Heart left ventricle (tissue), 16 donors: Measurements from ENCODE around the gene FOXK1. TPM values are rescaled to one million over a fixed set of nuclear protein-coding genes. Genes with fewer than 3 reads are reported as not detected.

Experiments
- ATAC-seq, 4 donors: fragments of 200-7000 bp; cut with Tn5 transposase; one replicate each; pipeline ENCODE4 v1.9.1; 2020 to 2022; ENCODE audit warnings: moderate library complexity in 4 of 4, mild to moderate bottlenecking in 3 of 4, moderate number of reproducible peaks in 1 of 4
- DNase-seq, 5 donors: peaks; one replicate each; pipeline ENCODE4 v3.0.0-alpha.2; 2020
- H3K27ac ChIP-seq, 12 donors: fragments of 200-600 bp; sonication (generic) in 4 of 12; one replicate each; pipeline versions ENCODE4 v1.5.0 to v1.8.0; 2016 to 2022; ENCODE audit warnings: mild to moderate bottlenecking in 2 of 12
- H3K27me3 ChIP-seq, 9 donors: fragments of 200-600 bp; sonication (generic) in 2 of 9; one replicate each; pipeline versions ENCODE4 v1.5.1 to v1.8.0; 2016 to 2022; ENCODE audit warnings: mild to moderate bottlenecking in 3 of 9
- H3K36me3 ChIP-seq, 9 donors: fragments of 200-600 bp; sonication (generic) in 2 of 9; one replicate each; pipeline versions ENCODE4 v1.5.0 to v1.8.0; 2018 to 2022; ENCODE audit warnings: mild to moderate bottlenecking in 2 of 9
- H3K4me1 ChIP-seq, 12 donors: fragments of 200-600 bp; sonication (generic) in 4 of 12; one replicate each; pipeline versions ENCODE4 v1.5.0 to v1.8.0; 2016 to 2022; ENCODE audit warnings: mild to moderate bottlenecking in 3 of 12
- H3K4me3 ChIP-seq, 12 donors: fragments of 200-600 bp; sonication (generic) in 4 of 12; one replicate each; pipeline versions ENCODE4 v1.5.0 to v1.8.0; 2017 to 2022; ENCODE audit warnings: mild to moderate bottlenecking in 9 of 12, moderate library complexity in 4 of 12
- H3K9me3 ChIP-seq, 12 donors: fragments of 200-600 bp; sonication (generic) in 4 of 12; one replicate each; pipeline versions ENCODE4 v1.5.0 to v1.8.0; 2016 to 2022; ENCODE audit warnings: mild to moderate bottlenecking in 1 of 12
- CTCF ChIP-seq, 12 donors: fragments of 200-600 bp; sonication (generic) in 4 of 12; IDR thresholded peaks; one replicate each; pipeline versions ENCODE4 v1.5.0 to v1.8.0; 2018 to 2022; ENCODE audit warnings: antibody characterized with exemption in 12 of 12, mild to moderate bottlenecking in 5 of 12
- POLR2A ChIP-seq, 2 donors: fragments of 450-650 bp; IDR thresholded peaks; one replicate each; pipeline ENCODE4 v1.6.1; 2017; ENCODE audit warnings: antibody characterized with exemption in 2 of 2, mild to moderate bottlenecking in 2 of 2, moderate library complexity in 2 of 2
- WGBS, 4 donors: extraction: QIAGEN DNeasy Blood & Tissue Kit in 2 of 4; methylation state at CpG; one replicate each; pipeline versions ENCODE4 v1.1.5 to v1.1.7; 2013 to 2018; 5-methylcytosine and 5-hydroxymethylcytosine counted together
- intact Hi-C, 10 donors: fragments of 100-400 bp; cut with DNase I; formaldehyde crosslinking; loops; one replicate each; pipeline versions ENCODE4 v1.11.1 to v1.14.2; 2022
- polyA plus RNA-seq, 2 donors: library from polyadenylated mRNA; stranded (reverse); fragments of 200-250 nt; gene quantifications; one replicate each; pipeline ENCODE4 v1.2.3, GENCODE V29; 2013
- total RNA-seq, 9 donors: library from RNA; depleted of rRNA in 2 of 9; stranded (reverse); fragments of >200 nt in 2 of 9; fragmentation: NEBNext Ultra II Directional in 3 of 9; extraction: Animal tissue kit (Norgen Biotek cat#: 25700) in 3 of 9; gene quantifications; one replicate each; pipeline versions ENCODE4 v1.1.0 to v1.2.4, GENCODE V29; 2016 to 2023
- donor health status: ischemic (EF 13 %, LVEDD 7.1; RV severe dilation, severe dysfunction).
- donor health status: healthy with polysubstance abuse.
- donor health status: DM: no; HTN: yes; CAD: no.
- donor health status: DM: no; HTN: no; CAD: no.
- donor health status: ischemic (EF 25% LVEDD 6.9; RV normal size, moderate dysfunction).
- donor health status: ischemic (EF 25% LVEDD 5.7; RV mildly dilated, moderate dysfunction).
- donor health status: healthy.
- donor health status: DM: yes; HTN: yes; CAD: no.
- donor health status: ischemic (EF 35%, LVEDD 5.7; RV mildly dilated, moderate dysfunction).
- donor health status: nonischemic (EF 11% LVEDD 7.7; RV severe dilation, severe dysfunction).
- donor health status: DM: yes; HTN: yes; CAD: no.
- donor health status: PGD.
- donor health status: ischemic (EF 29% LVEDD 5.4; RV normal size, mild dysfunction).
- donor health status: nonischemic (EF 23%, LVEDD 6.1; RV moderate dilation, normal function).

FOXK1 gene
- total and polyA plus RNA-seq, 11 donors, result 9.3 to 43.7 (median 19.8) TPM

GRCh38 chr7:4789194-4790077 is 107.3 kb downstream of the FOXK1 start:
- ATAC-seq, result peak in 1 of 4 donors; percentile 20
- TF ChIP-seq POLR2A (IDR thresholded peaks at IDR 0.05), result no peak
- no peak for TF ChIP-seq CTCF (IDR thresholded peaks at IDR 0.05)
- no peak overlapping the region for H3K27ac ChIP-seq
- DNase-seq, result peak in 2 of 5 donors; percentile 21 to 53
- H3K4me3 ChIP-seq, result no peak overlapping the region
- peaks cover 0 to 75% (median 63%) of the 10 kb centered on the region in 9 donors for H3K36me3 ChIP-seq
- H3K27me3 ChIP-seq, result no peaks in the 10 kb centered on the region
- no peaks in the 10 kb centered on the region for H3K9me3 ChIP-seq
- WGBS, 4 donors, result 83 to 93% (median 91%) methylated on average over 15 to 26 of the region's 26 CpGs
- H3K4me1 ChIP-seq, result peaks cover 0 to 17% (median 5%) of the 10 kb centered on the region in 12 donors
- intact Hi-C loops, result loop anchor here in 2 of 10 donors (10.0 kb wide), 2 partner anchors 95 to 295 kb away; partner anchors contain the start of gene RADIL (in 1 of the 2)

GRCh38 chr7:4790078-4790465 is 108.0 kb downstream of the FOXK1 start:
- no peak for ATAC-seq
- Histone ChIP-seq H3K27ac (no peak overlapping the region), H3K4me1 (peaks cover 0 to 12% (median 5%) of the 10 kb centered on the region in 12 donors), H3K4me3 (no peak overlapping the region), H3K9me3 (no peaks in the 10 kb centered on the region), H3K27me3 (no peaks in the 10 kb centered on the region), H3K36me3 (peaks cover 0 to 68% (median 59%) of the 10 kb centered on the region in 9 donors)
- TF ChIP-seq CTCF (IDR thresholded peaks at IDR 0.05), result no peak
- no peak for TF ChIP-seq POLR2A (IDR thresholded peaks at IDR 0.05)
- no peak for DNase-seq
- 64 to 86% (median 83%) methylated on average over 5 to 9 of the region's 9 CpGs for WGBS, 4 donors
- intact Hi-C loops, result loop anchor here in 2 of 10 donors (10.0 kb wide), 2 partner anchors 95 to 295 kb away; partner anchors contain the start of gene RADIL (in 1 of the 2)

- Histone ChIP-seq H3K9me3 (no peaks in the 10 kb centered on the region), H3K27me3 (no peaks in the 10 kb centered on the region), H3K36me3 (peaks cover 0 to 64% (median 54%) of the 10 kb centered on the region in 9 donors), H3K4me1 (peaks cover 0 to 10% (median 5%) of the 10 kb centered on the region in 12 donors), H3K4me3 (no peak overlapping the region), H3K27ac (no peak overlapping the region)
- DNase-seq (peak in 1 of 5 donors; percentile 51), ATAC-seq (no peak)
- TF ChIP-seq CTCF (IDR thresholded peaks at IDR 0.05), result no peak
- TF ChIP-seq POLR2A (IDR thresholded peaks at IDR 0.05), result no peak
- intact Hi-C loops, result loop anchor here in 2 of 10 donors (10.0 kb wide), 2 partner anchors 94 to 294 kb away; partner anchors contain the start of gene RADIL (in 1 of the 2)
- 94 to 96% (median 95%) methylated on average over 4 to 24 of the region's 24 CpGs for WGBS, 4 donors
Observed at GRCh38 chr7:4790516-4790991, 108.5 kb downstream of the FOXK1 start.
